Skeletal muscle tissue (tissue), 4 donors: ENCODE results near the gene TARS3. TPM values are rescaled to one million over a fixed set of nuclear protein-coding genes. Genes with fewer than 3 reads are reported as not detected.

ENCODE experiments used
- H3K27ac ChIP-seq: one replicate; pipeline ENCODE4 v1.7.0; 2013; ENCODE audit warnings: mild to moderate bottlenecking, low read depth, low read length, inconsistent platforms
- H3K27me3 ChIP-seq, 3 donors: one replicate each; pipeline ENCODE4 v1.7.0; 2013; ENCODE audit warnings: low read length in 3 of 3; ENCODE audit not compliant: control insufficient read depth in 3 of 3, insufficient read depth in 3 of 3
- H3K36me3 ChIP-seq, 3 donors: one replicate each; pipeline ENCODE4 v1.7.0; 2013; ENCODE audit warnings: low read length in 3 of 3; ENCODE audit not compliant: control insufficient read depth in 3 of 3, insufficient read depth in 3 of 3
- H3K4me1 ChIP-seq, 3 donors: one replicate each; pipeline ENCODE4 v1.7.0; 2013; ENCODE audit warnings: low read length in 3 of 3, mild to moderate bottlenecking in 3 of 3; ENCODE audit not compliant: control insufficient read depth in 3 of 3, insufficient read depth in 3 of 3
- H3K4me3 ChIP-seq, 3 donors: one replicate each; pipeline ENCODE4 v1.7.0; 2013; ENCODE audit warnings: low read length in 3 of 3
- H3K9ac ChIP-seq, 3 donors: one replicate each; pipeline ENCODE4 v1.7.0; 2013; ENCODE audit warnings: low read length in 3 of 3, mild to moderate bottlenecking in 3 of 3, moderate library complexity in 2 of 3, low read depth in 1 of 3
- H3K9me3 ChIP-seq, 3 donors: one replicate each; pipeline ENCODE4 v1.7.0; 2013; ENCODE audit warnings: low read length in 3 of 3; ENCODE audit not compliant: control insufficient read depth in 3 of 3
- total RNA-seq: library from RNA; depleted of rRNA; stranded (reverse); fragments of >200 nt; gene quantifications from one replicate; pipeline ENCODE4 v1.2.3, GENCODE V29; 2014
- donor health status: Osteomylitis.

The TARS3 gene
- total RNA-seq, 1 donor from 2014 or later: 21.4 TPM

DNA sequence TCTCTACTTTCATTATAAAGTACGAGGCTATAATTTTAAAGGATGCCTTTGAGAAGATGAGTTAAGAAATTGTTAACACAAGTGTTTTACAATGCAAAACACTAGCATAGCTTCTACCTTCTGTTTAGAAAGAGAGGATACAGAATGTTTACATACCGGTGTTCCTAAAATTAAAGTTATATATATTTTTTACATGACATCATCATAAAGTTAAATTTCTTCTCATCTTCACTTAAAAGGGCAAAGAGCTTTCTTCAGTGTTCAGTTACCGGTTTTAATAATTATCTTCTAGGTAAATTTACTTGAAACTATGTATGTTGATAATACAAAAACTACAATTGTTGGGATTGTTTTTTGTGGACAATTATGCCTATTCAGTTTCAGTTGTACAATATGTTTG, 39.4 kb downstream of the TARS3 start:
- Histone ChIP-seq H3K36me3 (peaks cover 14 to 29% (median 19%) of the 10 kb centered on the region in 3 donors), H3K27me3 (no peaks in the 10 kb centered on the region), H3K4me1 (no peaks in the 10 kb centered on the region), H3K9me3 (no peaks in the 10 kb centered on the region), H3K27ac (no peak overlapping the region), H3K4me3 (no peak overlapping the region), H3K9ac (no peak overlapping the region)

- H3K36me3 ChIP-seq: peaks cover 12 to 30% (median 19%) of the 10 kb centered on the region in 3 donors
- H3K9me3 ChIP-seq: no peaks in the 10 kb centered on the region
- H3K4me1 ChIP-seq: no peaks in the 10 kb centered on the region
- no peaks in the 10 kb centered on the region for H3K27me3 ChIP-seq
- H3K9ac ChIP-seq: no peak overlapping the region
- no peak overlapping the region for H3K4me3 ChIP-seq
- H3K27ac ChIP-seq: no peak overlapping the region
These were observed 39.9 kb downstream of the TARS3 start for GRCh38 chr15:101684384-101684783.

DNA sequence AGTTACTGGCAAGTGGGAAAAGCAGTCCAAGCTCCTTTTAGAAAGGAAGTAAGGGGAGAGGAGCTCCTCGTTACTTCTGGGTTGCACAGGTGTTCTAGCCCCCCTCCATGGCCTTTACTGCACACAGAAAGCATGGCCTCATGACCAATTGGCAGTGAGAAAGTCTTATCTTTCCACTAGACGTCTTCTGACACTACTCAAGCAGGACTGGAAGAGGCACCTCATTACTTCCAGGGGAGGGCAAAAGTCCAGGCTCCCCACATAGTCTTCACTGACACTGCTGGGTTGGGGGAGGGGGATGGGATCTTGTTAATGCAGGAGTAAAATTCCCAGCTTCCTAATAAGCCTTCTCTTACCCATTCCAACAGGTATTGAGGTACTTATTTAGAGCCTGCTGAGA, 44.5 kb downstream of the TARS3 start:
- Histone ChIP-seq H3K36me3 (peaks cover 18 to 47% (median 24%) of the 10 kb centered on the region in 3 donors), H3K27ac (no peak overlapping the region), H3K9me3 (no peaks in the 10 kb centered on the region), H3K27me3 (no peaks in the 10 kb centered on the region), H3K4me3 (no peak overlapping the region), H3K4me1 (no peaks in the 10 kb centered on the region), H3K9ac (no peak overlapping the region)

DNA sequence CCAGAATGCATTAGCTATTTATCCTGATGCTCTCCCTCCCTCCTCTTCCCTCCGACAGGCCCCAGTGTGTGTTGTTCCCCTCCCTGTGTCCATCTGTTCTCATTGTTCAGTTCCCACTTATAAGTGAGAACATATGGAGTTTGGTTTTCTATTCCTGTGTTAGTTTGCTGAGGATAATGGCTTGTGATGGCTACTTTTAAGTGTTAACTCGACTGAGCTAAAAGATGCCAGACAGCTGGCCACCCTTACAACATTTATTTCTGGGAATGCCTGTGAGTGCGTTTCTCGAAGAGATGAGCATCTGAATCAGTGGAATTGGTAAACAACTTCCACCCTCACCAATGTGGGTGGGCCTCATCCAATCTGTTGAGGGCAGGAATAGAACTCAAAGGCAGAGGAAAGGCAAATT, 47.3 kb downstream of the TARS3 start:
- peaks cover 31 to 55% (median 32%) of the 10 kb centered on the region in 3 donors for H3K36me3 ChIP-seq

DNA sequence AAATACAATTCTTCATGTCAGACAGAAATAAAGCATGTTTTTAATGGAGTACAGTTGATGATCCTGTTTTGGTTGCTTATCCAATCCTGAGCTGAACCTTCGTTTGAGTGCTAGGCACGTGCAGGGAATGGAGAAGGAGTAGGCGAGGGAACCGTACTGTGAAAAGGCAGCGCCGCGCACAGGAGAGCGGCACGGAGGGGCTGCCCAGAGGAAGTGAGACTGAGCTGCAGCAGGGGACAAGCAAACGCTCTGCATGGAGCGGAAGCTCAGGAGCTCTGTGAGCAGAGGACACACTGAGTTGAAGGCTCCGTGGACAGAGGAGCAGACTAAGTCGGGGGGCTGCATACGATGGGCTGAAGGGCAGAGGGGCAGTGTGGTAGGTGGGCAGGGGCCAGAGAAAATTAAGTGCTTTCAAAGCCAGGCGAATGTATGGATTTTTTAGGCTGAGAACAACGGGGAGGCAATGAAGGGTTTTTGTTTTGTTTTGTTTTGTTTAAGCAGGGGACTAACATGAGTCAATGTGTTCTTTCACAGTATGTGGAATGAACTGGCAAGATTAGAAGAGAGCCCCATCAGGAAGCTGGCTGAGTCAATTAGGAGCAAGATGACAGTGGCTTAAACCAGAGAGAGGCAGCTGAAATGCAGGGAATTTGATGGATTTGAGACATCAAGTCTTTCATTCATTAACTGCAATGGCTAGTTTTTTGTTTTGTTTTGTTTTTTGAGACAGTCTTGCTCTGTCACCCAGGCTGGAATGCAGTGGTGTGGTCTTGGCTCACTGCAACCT, 48.3 kb downstream of the TARS3 start:
- Histone ChIP-seq H3K4me3 (no peak overlapping the region), H3K27ac (no peak overlapping the region), H3K9ac (no peak overlapping the region), H3K4me1 (no peaks in the 10 kb centered on the region), H3K9me3 (no peaks in the 10 kb centered on the region), H3K36me3 (peaks cover 32 to 52% (median 39%) of the 10 kb centered on the region in 3 donors), H3K27me3 (no peaks in the 10 kb centered on the region)

More for the DNA sequence above, 47.3 kb downstream of the TARS3 start:
- Histone ChIP-seq H3K4me3 (no peak overlapping the region), H3K4me1 (no peaks in the 10 kb centered on the region), H3K9me3 (no peaks in the 10 kb centered on the region), H3K27ac (no peak overlapping the region), H3K9ac (no peak overlapping the region), H3K27me3 (no peaks in the 10 kb centered on the region)

GRCh38 chr15:101675015-101675414, 49.3 kb downstream of the TARS3 start:
- H3K4me1 ChIP-seq: no peaks in the 10 kb centered on the region
- H3K4me3 ChIP-seq: no peak overlapping the region
- no peak overlapping the region for H3K27ac ChIP-seq
- H3K27me3 ChIP-seq: no peaks in the 10 kb centered on the region
- H3K9me3 ChIP-seq: no peaks in the 10 kb centered on the region
- H3K36me3 ChIP-seq: peaks cover 33 to 54% (median 46%) of the 10 kb centered on the region in 3 donors
- H3K9ac ChIP-seq: no peak overlapping the region

- no peaks in the 10 kb centered on the region for H3K27me3 ChIP-seq
- no peak overlapping the region for H3K9ac ChIP-seq
- H3K27ac ChIP-seq: no peak overlapping the region
- no peaks in the 10 kb centered on the region for H3K9me3 ChIP-seq
- H3K4me1 ChIP-seq: no peaks in the 10 kb centered on the region
- peaks cover 40 to 61% (median 52%) of the 10 kb centered on the region in 3 donors for H3K36me3 ChIP-seq
- no peak overlapping the region for H3K4me3 ChIP-seq
These were observed 52.0 kb downstream of the TARS3 start for GRCh38 chr15:101672298-101672697.

- H3K4me3 ChIP-seq: no peak overlapping the region
- H3K27me3 ChIP-seq: no peaks in the 10 kb centered on the region
- H3K9ac ChIP-seq: no peak overlapping the region
- peaks cover 30 to 52% (median 31%) of the 10 kb centered on the region in 3 donors for H3K36me3 ChIP-seq
- no peaks in the 10 kb centered on the region for H3K4me1 ChIP-seq
- H3K27ac ChIP-seq: no peak overlapping the region
- H3K9me3 ChIP-seq: no peaks in the 10 kb centered on the region
These were observed 54.5 kb downstream of the TARS3 start for GRCh38 chr15:101669744-101670143.

DNA sequence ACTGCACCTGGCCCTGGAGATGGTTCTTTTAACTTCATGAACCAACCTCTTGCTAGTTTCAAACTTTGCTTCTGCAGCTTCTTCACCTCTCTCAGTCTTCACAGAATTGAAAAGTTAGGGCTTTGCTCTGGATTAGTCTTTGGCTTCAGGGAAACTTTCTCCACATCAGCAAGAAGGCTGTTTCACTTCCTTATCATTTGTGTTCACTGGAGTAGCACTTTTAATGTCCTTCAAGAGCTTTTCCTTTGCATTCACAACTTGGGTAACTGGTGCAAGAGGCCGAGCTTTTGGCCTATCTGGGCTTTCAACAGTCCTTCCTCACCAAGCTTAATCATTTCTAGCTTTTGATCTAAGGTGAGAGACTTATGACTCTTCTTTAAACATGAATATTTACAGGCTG, 56.4 kb downstream of the TARS3 start:
- Histone ChIP-seq H3K27ac (no peak overlapping the region), H3K9ac (no peak overlapping the region), H3K4me3 (no peak overlapping the region), H3K27me3 (no peaks in the 10 kb centered on the region), H3K9me3 (no peaks in the 10 kb centered on the region), H3K36me3 (peaks cover 14 to 37% (median 18%) of the 10 kb centered on the region in 3 donors), H3K4me1 (no peaks in the 10 kb centered on the region)

DNA sequence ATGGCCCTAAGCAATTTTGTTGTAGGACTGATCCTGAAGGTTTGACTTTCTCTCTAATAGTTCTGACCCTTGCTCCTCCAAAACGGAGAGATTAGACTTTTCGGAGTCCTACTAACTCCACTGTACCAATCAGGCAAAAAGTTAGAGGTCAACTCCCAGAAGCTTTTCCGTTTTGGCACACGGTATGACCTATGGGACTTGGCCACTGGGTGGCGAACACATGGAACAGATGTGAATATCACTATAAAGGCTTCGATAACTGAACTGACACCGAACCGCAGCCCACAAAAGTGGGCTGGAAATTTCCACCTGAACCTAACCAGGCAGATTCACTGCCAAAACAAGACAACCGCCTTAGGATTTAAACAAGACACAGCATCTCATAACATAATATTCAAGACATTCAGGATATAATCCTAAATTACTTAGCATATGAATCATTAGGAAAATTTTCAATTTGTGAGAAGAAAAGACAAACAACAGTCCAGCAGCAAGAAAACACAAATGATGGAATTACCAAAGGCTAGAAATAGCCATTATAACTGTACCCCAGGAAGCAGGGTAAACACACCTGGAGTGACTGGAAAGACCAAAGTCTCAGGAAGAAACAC, 59.9 kb downstream of the TARS3 start:
- Histone ChIP-seq H3K27me3 (no peaks in the 10 kb centered on the region), H3K9ac (no peak overlapping the region), H3K36me3 (peaks cover 9 to 23% (median 17%) of the 10 kb centered on the region in 3 donors), H3K4me3 (no peak overlapping the region), H3K4me1 (no peaks in the 10 kb centered on the region), H3K27ac (no peak overlapping the region), H3K9me3 (no peaks in the 10 kb centered on the region)
